ENCODE results near the gene SYNE3.

SYNE3 gene

GRCh38 chr14:95467657-95468056 lies 48.8 kb downstream of the SYNE3 start:
- DNase-seq (ENCODE audit: low read depth, low spot score): no peak
- CTCF ChIA-PET: interaction anchor here (1.3 to 1.7 kb wide), 4 partner anchors 10 to 60 kb away, joined by 3 to 5 read pairs (median 4); no protein-coding TSS in a partner anchor

GRCh38 chr14:95467232-95467631 lies 49.2 kb downstream of the SYNE3 start:
- CTCF ChIA-PET: interaction anchor here (1.3 to 1.7 kb wide), 3 partner anchors 11 to 39 kb away, joined by 3 to 5 read pairs (median 4); no protein-coding TSS in a partner anchor
- no peak for DNase-seq (ENCODE audit: low read depth, low spot score)
- H3K4me3 ChIP-seq (ENCODE audit: low read depth, low read length): no peak overlapping the region
- POLR2A ChIA-PET: no interaction called here
- TF ChIP-seq CTCF (IDR thresholded peaks at IDR 0.05; ENCODE audit: insufficient read depth, low read length, missing control alignments): no peak

More at GRCh38 chr14:95467657-95468056, 48.8 kb downstream of the SYNE3 start:
- no peak for TF ChIP-seq CTCF (IDR thresholded peaks at IDR 0.05; ENCODE audit: insufficient read depth, low read length, missing control alignments)
- H3K4me3 ChIP-seq (ENCODE audit: low read depth, low read length): no peak overlapping the region
- POLR2A ChIA-PET: no interaction called here

All from AG04449 (cell line).